GM10266 (cell line): ENCODE results near the gene RELN.

Experiments
- DNase-seq: peaks from one replicate; pipeline ENCODE4 v3.0.0; 2012; ENCODE audit errors: extremely low spot score
- TF ChIP-seq, protein P1 (sequence below): IDR thresholded peaks from 2 replicates; pipeline ENCODE4 v1.5.1; 2012; ENCODE audit warnings: mild to moderate bottlenecking, low read depth; ENCODE audit not compliant: control insufficient read depth, insufficient read depth; ENCODE audit errors: missing control alignments

Gene RELN

DNA sequence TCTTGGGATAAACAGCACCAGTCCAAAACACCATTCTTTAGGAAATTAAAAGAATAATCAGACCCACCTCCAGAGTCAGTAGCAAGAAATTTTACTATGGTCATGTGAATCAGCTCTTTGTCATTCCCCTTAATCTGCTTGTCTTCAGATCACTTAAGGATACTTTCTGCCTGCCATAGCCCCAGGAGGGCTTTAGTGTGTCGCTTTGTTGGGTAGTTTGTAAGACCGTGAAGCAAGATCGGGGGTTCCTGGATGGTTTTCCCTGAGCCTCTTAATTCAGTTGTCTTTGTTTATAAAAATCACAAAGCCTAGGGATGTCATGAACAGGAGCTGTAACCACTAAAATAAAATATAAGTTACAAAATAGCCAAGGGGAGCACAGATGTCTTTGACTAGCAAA is 223.6 kb downstream of the RELN start:
- no peak for DNase-seq
- TF ChIP-seq, protein P1, sequence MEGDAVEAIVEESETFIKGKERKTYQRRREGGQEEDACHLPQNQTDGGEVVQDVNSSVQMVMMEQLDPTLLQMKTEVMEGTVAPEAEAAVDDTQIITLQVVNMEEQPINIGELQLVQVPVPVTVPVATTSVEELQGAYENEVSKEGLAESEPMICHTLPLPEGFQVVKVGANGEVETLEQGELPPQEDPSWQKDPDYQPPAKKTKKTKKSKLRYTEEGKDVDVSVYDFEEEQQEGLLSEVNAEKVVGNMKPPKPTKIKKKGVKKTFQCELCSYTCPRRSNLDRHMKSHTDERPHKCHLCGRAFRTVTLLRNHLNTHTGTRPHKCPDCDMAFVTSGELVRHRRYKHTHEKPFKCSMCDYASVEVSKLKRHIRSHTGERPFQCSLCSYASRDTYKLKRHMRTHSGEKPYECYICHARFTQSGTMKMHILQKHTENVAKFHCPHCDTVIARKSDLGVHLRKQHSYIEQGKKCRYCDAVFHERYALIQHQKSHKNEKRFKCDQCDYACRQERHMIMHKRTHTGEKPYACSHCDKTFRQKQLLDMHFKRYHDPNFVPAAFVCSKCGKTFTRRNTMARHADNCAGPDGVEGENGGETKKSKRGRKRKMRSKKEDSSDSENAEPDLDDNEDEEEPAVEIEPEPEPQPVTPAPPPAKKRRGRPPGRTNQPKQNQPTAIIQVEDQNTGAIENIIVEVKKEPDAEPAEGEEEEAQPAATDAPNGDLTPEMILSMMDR: no peak

DNA sequence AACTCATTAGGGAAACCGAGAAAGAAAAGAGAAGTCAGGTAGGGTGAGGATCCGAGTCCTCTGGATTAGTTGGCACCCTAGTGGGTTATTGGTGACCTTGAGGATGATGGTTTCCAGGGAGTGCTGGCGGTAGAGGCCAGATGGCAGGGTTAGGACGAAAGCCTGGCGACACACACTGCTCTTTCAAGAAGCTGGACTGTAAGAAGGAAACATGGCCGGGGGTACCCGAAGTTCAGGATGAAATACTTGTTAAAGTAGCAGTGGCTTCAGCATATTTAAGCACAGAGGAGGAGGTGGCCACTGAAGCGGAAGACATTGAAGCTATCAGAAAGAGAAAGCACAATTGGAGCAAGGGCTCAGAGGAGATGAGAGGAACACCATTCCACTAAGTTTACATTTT is 224.6 kb downstream of the RELN start:
- TF ChIP-seq, protein P1: no peak
- no peak for DNase-seq

DNA sequence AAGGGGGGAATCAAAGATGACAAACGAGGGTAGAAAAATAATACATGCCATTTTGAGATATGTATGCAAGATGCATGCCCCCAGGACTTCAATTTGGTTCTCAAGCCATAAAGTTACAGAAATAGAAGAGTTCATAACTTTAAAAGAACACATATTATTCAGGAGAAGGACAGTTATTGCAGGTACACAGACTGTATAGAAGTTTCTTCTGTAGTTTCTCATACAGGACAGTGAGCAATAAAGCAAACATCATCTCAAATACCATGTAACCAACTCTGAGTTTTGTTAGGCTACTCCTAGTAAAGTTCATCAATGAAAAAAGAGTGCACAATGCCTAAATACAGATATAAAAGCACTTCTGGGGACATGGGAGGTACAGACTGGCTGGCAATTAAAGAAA is 226.6 kb downstream of the RELN start:
- no peak for DNase-seq
- TF ChIP-seq, protein P1: no peak

DNA sequence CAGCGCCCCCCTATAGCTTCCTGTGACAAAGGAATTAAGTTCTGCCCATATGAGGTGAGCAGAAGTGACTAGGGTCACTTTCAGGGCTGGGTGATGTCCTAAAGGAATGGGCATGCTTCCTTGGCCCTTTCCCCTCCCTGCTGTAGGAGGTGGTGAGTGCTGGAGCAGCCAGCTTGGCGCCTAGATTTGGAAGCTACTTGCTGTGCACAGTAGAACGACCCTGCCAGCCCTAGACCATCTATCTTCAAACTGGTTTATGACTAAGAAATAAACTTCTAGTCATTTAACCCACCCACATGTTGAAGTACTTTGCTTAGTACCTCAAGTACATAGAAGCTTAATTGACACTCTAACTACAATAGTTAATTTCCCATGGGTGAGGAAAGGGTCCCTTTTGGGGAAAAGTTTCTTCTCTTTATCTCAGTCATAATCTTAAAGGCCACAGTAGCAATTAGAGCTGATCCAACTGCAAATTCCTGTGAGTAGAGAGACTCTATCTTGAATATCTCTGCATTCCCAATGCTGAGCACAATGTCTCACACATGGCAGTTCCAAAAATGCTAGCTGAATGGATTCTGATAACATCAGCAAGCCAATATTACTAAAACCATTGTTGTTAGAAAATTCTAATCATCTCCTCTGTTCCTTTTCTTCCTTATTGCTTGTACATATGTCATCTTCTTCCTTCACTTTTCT is 227.2 kb downstream of the RELN start:
- TF ChIP-seq, protein P1: no peak
- no peak for DNase-seq

DNA sequence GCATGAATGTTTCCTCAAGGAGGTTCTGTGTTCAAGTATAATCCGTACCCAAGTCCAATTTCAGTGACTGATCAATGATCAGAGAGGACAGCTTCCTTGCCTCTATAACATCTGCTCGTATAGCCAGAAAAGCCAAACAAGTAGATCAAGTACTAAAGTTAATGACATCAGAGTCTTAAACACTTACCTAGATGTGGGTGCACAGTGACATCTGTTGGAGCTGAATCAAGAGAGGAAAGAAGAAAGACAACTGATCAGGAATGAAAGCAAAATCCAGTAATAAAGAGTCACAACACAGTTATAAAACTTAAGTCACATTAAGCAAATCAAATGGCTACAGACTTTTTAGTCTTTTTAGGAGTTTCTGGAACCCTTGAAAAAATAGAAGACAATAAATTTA is 236.5 kb downstream of the RELN start:
- no peak for DNase-seq
- TF ChIP-seq, protein P1: no peak

DNA sequence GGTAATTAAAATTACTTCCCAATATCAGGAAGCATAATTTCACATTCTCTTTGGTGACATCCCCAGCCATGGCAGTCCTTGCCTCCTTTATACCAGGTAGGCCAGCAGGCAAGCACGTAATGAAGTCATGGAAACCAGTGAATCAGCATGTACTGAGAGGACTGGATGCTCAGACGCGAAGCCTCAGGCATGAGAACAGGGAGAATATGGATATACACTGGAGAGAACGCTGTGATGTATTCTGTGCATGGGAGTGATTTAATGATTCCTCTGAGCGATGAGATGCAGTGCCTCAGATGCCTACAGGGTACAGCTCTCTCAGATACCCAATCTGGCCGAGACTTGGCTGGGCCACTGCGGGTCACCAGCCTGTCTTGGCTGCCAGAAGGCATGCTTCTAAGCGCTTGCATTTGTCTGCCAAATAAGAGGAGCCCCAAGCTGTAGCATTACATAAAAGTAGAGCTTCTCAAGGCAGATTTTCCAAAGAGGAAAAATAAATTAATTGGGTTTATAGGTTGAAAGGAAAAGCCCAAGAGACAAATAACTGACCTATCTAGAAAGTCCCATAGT is 238.1 kb downstream of the RELN start:
- TF ChIP-seq, protein P1: no peak
- DNase-seq: no peak

DNA sequence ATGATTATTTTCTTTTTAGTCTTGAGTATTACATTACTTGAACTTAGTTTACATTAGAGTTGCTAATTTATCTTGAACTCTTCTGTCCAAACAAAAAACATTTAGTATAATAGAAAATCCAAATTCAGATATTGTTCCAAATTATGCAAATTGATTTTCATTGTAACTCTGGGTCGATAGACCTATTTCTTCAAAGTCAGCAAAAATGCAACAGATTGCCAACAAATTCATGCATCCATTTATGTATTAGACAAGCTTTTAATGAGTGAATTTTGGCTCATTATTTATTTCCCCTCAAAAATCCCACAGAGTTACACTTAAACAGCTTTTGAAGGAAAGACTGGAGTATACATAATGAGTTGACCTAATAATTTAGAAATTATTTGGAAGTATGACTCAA is 240.8 kb downstream of the RELN start:
- TF ChIP-seq, protein P1: no peak

More for the DNA sequence above, 240.8 kb downstream of the RELN start:
- no peak for DNase-seq
